Measurements from ENCODE around the gene KCNK3.
A peak's percentile ranks its signal among the peaks of the same experiment; 100 is the strongest.
"Not testable (repeated sequence)": the region's sequence is repeated elsewhere in the genome, so short reads cannot be mapped to it uniquely, and the experiment has no call there.

The KCNK3 gene

GRCh38 chr2:26692279-26692896 is at the start of gene KCNK3:
KCNK3 (plus strand) TSS chr2:26692722; CDS start chr2:26692876, 154 bp downstream.
- peak; percentile 81 for DNase-seq

GRCh38 chr2:26644188-26644835 is 48.2 kb upstream of the KCNK3 start:
- no peak for DNase-seq

GRCh38 chr2:26645762-26646161 is 46.8 kb upstream of the KCNK3 start:
- no peak for DNase-seq

GRCh38 chr2:26646986-26647672 is 45.4 kb upstream of the KCNK3 start:
- no peak for DNase-seq

GRCh38 chr2:26647981-26648380 is 44.5 kb upstream of the KCNK3 start:
- DNase-seq, result no peak

- DNase-seq, result no peak
Measured at GRCh38 chr2:26648516-26648915, 44.0 kb upstream of the KCNK3 start.

- no peak for DNase-seq
Measured at GRCh38 chr2:26649322-26649721, 43.2 kb upstream of the KCNK3 start.

GRCh38 chr2:26649992-26650712 is 42.4 kb upstream of the KCNK3 start:
- no peak for DNase-seq

GRCh38 chr2:26650713-26651469 is 41.6 kb upstream of the KCNK3 start:
- no peak for DNase-seq

- no peak for DNase-seq
Measured at GRCh38 chr2:26651470-26651771, 41.1 kb upstream of the KCNK3 start.

- DNase-seq, result no peak
Measured at GRCh38 chr2:26651799-26652198, 40.7 kb upstream of the KCNK3 start.

GRCh38 chr2:26652361-26653041 is 40.0 kb upstream of the KCNK3 start:
- peak; percentile 78 for DNase-seq

GRCh38 chr2:26653207-26654060 is 39.1 kb upstream of the KCNK3 start:
- DNase-seq, result no peak

- DNase-seq, result no peak
Measured at GRCh38 chr2:26654061-26654340, 38.5 kb upstream of the KCNK3 start.

GRCh38 chr2:26655120-26655519 is 37.4 kb upstream of the KCNK3 start:
- not testable (repeated sequence) for DNase-seq

- no peak for DNase-seq
Measured at GRCh38 chr2:26655611-26656195, 36.8 kb upstream of the KCNK3 start.

GRCh38 chr2:26657265-26657664 is 35.3 kb upstream of the KCNK3 start:
- no peak for DNase-seq

- DNase-seq, result no peak
Measured at GRCh38 chr2:26658691-26659346, 33.7 kb upstream of the KCNK3 start.

- DNase-seq, result no peak
Measured at GRCh38 chr2:26660363-26660962, 32.1 kb upstream of the KCNK3 start.

- DNase-seq, result not testable (repeated sequence)
Measured at GRCh38 chr2:26665296-26665695, 27.2 kb upstream of the KCNK3 start.

Data from right forelimb (tissue), 1 donor.